ENCODE results near the gene SYT3. TPM values are rescaled to one million over a fixed set of nuclear protein-coding genes. Genes with fewer than 3 reads are reported as not detected.

SYT3 gene
- total and polyA plus RNA-seq, 2 of the 8 experiments (the other 6 are each of a cell fraction or from before 2014, with no cell fraction given) = 6.7 to 17.3 TPM

DNA sequence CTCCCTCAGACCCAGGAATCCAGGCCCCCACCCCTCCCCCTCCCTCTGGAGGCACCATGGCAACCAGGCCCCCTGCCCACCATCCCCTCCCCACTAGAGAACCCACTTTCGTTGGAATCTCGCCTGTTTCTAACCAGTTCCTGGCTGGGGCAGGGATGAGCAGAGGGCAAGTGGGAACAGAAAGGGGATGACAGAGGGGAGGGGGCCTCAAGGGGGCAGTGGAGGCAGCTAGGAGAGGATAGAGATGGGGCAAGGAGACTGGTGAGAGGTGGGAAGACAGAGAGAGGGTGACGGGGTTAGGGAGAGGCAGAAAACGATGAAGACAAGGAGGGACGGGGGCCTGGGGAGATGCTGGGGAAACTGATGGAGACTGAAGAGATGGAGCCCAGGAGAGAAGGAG lies 9.0 kb upstream of the SYT3 start (continued):
- TF ChIP-seq SIN3A (conservative IDR thresholded peaks at IDR 0.05 in 1 of 2, IDR thresholded peaks at IDR 0.05 in 1 of 2; ENCODE audit: low read depth in 1 of 2, low read length in 2 of 2) (no peak), ZNF274 (IDR thresholded peaks at IDR 0.05; ENCODE audit: borderline replicate concordance, extremely low read depth, low read length) (no peak), ATF3 (IDR thresholded peaks at IDR 0.05; ENCODE audit: insufficient read depth, low read depth, low read length) (no peak)

All from H1 (cell line).